Measurements from ENCODE around the gene TENM4. TPM values are rescaled to one million over a fixed set of nuclear protein-coding genes. Genes with fewer than 3 reads are reported as not detected.

The TENM4 gene
- total RNA-seq, 1 donor from 2014 or later = 117 TPM

DNA sequence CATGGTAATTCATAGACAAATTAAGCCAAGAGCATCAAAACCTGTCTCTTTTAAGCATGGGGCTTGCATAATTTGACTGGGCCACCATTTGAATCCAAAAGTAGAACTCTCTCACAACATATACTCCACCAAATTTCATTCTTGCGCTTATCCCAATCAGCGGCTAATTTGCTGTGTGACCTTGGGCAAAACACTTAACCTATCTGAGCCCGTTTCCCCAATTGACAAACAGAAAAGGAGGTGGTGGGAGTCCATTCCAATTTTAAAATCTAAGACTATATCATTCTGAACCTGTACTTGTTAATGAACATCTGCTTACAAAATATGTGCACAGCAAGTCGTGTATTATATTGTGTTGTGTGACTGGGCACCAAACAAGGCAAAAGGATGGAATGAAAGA lies 528.1 kb downstream of the TENM4 start:
- Mint-ChIP-seq H3K4me1 (ENCODE audit: low read depth) (peaks cover 1% of the 10 kb centered on the region), H3K4me3 (ENCODE audit: low read depth) (no peak overlapping the region), H3K36me3 (ENCODE audit: insufficient read depth) (no peaks in the 10 kb centered on the region), H3K27ac (no peak overlapping the region), H3K27me3 (no peaks in the 10 kb centered on the region), H3K9me3 (ENCODE audit: low read depth) (no peaks in the 10 kb centered on the region)
- TF ChIP-seq, protein P1, sequence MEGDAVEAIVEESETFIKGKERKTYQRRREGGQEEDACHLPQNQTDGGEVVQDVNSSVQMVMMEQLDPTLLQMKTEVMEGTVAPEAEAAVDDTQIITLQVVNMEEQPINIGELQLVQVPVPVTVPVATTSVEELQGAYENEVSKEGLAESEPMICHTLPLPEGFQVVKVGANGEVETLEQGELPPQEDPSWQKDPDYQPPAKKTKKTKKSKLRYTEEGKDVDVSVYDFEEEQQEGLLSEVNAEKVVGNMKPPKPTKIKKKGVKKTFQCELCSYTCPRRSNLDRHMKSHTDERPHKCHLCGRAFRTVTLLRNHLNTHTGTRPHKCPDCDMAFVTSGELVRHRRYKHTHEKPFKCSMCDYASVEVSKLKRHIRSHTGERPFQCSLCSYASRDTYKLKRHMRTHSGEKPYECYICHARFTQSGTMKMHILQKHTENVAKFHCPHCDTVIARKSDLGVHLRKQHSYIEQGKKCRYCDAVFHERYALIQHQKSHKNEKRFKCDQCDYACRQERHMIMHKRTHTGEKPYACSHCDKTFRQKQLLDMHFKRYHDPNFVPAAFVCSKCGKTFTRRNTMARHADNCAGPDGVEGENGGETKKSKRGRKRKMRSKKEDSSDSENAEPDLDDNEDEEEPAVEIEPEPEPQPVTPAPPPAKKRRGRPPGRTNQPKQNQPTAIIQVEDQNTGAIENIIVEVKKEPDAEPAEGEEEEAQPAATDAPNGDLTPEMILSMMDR (IDR thresholded peaks at IDR 0.05; ENCODE audit: unreplicated experiment) = no peak
- no peak for DNase-seq (ENCODE audit: low spot score, unreplicated experiment)

DNA sequence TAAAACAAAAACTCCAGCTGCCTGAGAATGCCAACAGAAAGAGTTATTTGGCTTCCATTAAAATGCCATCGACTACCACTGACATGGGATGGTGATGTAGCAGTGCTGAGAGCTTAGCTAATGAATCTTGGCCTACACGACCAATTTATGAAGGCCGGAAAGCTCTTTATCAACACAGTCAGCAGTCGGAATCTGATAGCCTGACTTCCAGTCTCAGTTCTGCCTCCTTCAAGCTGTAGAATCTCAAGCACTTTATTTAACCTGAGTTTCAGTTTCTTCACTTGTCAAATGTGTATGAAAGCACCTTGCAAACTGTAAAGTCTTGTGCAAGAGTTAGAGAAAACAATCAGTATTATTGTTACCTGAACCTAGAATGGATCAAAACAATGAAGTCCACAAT lies 530.5 kb downstream of the TENM4 start:
- peaks cover 5% of the 10 kb centered on the region for H3K4me1 Mint-ChIP-seq (ENCODE audit: low read depth)

DNA sequence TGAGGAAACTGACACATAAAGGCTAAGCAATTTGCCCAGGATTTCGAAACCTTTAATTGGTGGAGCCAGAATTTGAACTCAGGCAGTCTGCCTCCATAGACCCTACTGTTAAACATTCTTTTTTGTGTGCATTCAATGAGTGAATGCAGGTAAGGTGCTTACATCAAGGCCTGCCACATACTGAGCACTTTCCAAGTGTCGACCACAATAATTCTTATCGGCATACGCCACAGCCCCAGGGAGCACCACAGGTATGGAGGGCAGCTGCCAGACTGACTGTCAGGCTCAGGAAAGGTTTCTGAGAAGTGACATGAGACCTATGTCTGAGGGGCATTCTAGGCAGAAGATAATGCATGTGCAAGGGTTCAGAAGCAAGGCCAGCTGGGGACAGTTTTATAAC lies 531.4 kb downstream of the TENM4 start:
- no peak overlapping the region for H3K4me3 Mint-ChIP-seq (ENCODE audit: low read depth)
- H3K27me3 Mint-ChIP-seq = no peaks in the 10 kb centered on the region
- H3K9me3 Mint-ChIP-seq (ENCODE audit: low read depth) = no peaks in the 10 kb centered on the region
- peaks cover 5% of the 10 kb centered on the region for H3K4me1 Mint-ChIP-seq (ENCODE audit: low read depth)
- H3K36me3 Mint-ChIP-seq (ENCODE audit: insufficient read depth) = no peaks in the 10 kb centered on the region
- TF ChIP-seq, protein P1 (IDR thresholded peaks at IDR 0.05; ENCODE audit: unreplicated experiment) = no peak
- no peak for DNase-seq (ENCODE audit: low spot score, unreplicated experiment)
- H3K27ac Mint-ChIP-seq = no peak overlapping the region

More for the DNA sequence above, 530.5 kb downstream of the TENM4 start:
- DNase-seq (ENCODE audit: low spot score, unreplicated experiment) = no peak
- Mint-ChIP-seq H3K27me3 (no peaks in the 10 kb centered on the region), H3K9me3 (ENCODE audit: low read depth) (no peaks in the 10 kb centered on the region), H3K36me3 (ENCODE audit: insufficient read depth) (no peaks in the 10 kb centered on the region), H3K4me3 (ENCODE audit: low read depth) (no peak overlapping the region), H3K27ac (no peak overlapping the region)
- TF ChIP-seq, protein P1 (IDR thresholded peaks at IDR 0.05; ENCODE audit: unreplicated experiment) = no peak

DNA sequence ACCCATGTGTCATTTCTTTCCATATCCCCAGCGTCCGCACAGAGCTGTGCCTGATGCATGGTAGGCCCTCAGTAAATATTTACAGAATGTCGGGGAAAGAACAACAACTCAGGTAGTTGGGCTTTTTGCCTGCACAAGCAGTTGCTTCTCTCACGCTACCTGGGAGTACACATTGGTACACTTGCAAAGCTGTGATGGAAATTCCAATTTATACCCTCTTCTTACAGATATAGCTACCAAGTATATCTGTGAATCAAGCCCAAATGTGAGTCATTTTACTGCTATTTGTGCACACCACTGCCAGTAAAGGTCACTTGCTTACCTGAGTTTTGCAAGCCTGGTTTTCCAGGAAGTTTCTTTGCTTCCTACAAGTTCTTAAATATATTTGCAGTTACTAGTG lies 533.2 kb downstream of the TENM4 start:
- peaks cover 5% of the 10 kb centered on the region for H3K4me1 Mint-ChIP-seq (ENCODE audit: low read depth)
- H3K36me3 Mint-ChIP-seq (ENCODE audit: insufficient read depth) = peaks cover 2% of the 10 kb centered on the region
- no peaks in the 10 kb centered on the region for H3K9me3 Mint-ChIP-seq (ENCODE audit: low read depth)
- no peak overlapping the region for H3K4me3 Mint-ChIP-seq (ENCODE audit: low read depth)
- H3K27ac Mint-ChIP-seq = no peak overlapping the region
- no peaks in the 10 kb centered on the region for H3K27me3 Mint-ChIP-seq
- TF ChIP-seq, protein P1 (IDR thresholded peaks at IDR 0.05; ENCODE audit: unreplicated experiment) = no peak
- no peak for DNase-seq (ENCODE audit: low spot score, unreplicated experiment)

DNA sequence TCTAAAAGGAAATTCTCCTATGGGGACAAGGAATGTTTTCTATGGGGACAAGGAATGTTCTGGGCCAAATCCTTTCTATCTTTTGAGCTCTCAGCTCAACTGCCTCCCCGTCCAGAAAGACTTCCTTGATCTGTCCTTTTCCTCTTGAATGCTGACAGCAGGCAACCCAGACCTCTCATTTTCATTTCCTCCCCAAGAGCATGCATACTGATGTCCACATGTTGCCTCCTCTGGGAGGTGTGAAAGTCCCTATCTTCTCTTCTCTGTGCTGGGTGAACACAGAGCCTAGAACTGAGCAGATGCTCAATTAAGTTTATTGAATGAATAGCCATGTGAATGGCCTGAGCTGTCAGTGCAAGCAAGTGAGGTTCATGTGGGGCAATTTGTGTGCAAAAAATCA lies 534.3 kb downstream of the TENM4 start:
- Mint-ChIP-seq H3K4me3 (ENCODE audit: low read depth) (no peak overlapping the region), H3K27me3 (no peaks in the 10 kb centered on the region), H3K36me3 (ENCODE audit: insufficient read depth) (peaks cover 7% of the 10 kb centered on the region), H3K9me3 (ENCODE audit: low read depth) (no peaks in the 10 kb centered on the region), H3K27ac (no peak overlapping the region), H3K4me1 (ENCODE audit: low read depth) (peaks cover 5% of the 10 kb centered on the region)
- TF ChIP-seq, protein P1 (IDR thresholded peaks at IDR 0.05; ENCODE audit: unreplicated experiment) = no peak
- DNase-seq (ENCODE audit: low spot score, unreplicated experiment) = no peak

All from progenitor cell of endocrine pancreas (in vitro differentiated cells).